GM23338 (cell line): ENCODE results near the gene DRC7. TPM values are rescaled to one million over a fixed set of nuclear protein-coding genes. Genes with fewer than 3 reads are reported as not detected.

Source experiments
- ATAC-seq: fragments of 200-7000 bp; cut with Tn5 transposase; 3 replicates; pipeline ENCODE4 v1.9.1; 2020
- DNase-seq: peaks from one replicate; pipeline ENCODE4 v3.0.0-alpha.2; 2015; ENCODE audit warnings: low spot score
- H2AFZ ChIP-seq: fragments of 200-600 bp; sonication (generic); 2 replicates; pipeline ENCODE4 v1.8.0; 2016; ENCODE audit warnings: antibody characterized with exemption, mild to moderate bottlenecking, moderate library complexity
- H3F3A ChIP-seq: fragments of 200-600 bp; sonication (generic); replicated peaks from 2 replicates; pipeline ENCODE4 v1.8.0; 2017; ENCODE audit warnings: antibody characterized with exemption, mixed run types, low read depth
- H3K27ac ChIP-seq: fragments of 200-600 bp; sonication (generic); 2 replicates; pipeline ENCODE4 v1.6.1; 2016; ENCODE audit warnings: low read depth
- H3K27me3 ChIP-seq: fragments of 200-600 bp; sonication (generic); 2 replicates; pipeline ENCODE4 v1.8.0; 2016; ENCODE audit warnings: mild to moderate bottlenecking, mixed run types, moderate library complexity; ENCODE audit not compliant: insufficient read depth
- H3K36me3 ChIP-seq: fragments of 200-600 bp; sonication (generic); 2 replicates; pipeline ENCODE4 v1.8.0; 2016; ENCODE audit warnings: mild to moderate bottlenecking; ENCODE audit not compliant: insufficient read depth
- H3K4me1 ChIP-seq: fragments of 200-600 bp; sonication (generic); 2 replicates; pipeline ENCODE4 v1.8.0; 2016; ENCODE audit warnings: mild to moderate bottlenecking, moderate library complexity; ENCODE audit not compliant: insufficient read depth
- H3K4me2 ChIP-seq: fragments of 200-600 bp; sonication (generic); 2 replicates; pipeline ENCODE4 v1.7.1; 2017; ENCODE audit warnings: mixed run types
- H3K4me3 ChIP-seq: fragments of 200-600 bp; sonication (generic); 2 replicates; pipeline ENCODE4 v1.6.1; 2016; ENCODE audit warnings: mixed run types
- H3K79me2 ChIP-seq: fragments of 200-600 bp; sonication (generic); replicated peaks from 2 replicates; pipeline ENCODE4 v1.8.0; 2017; ENCODE audit warnings: mild to moderate bottlenecking; ENCODE audit not compliant: insufficient read depth
- H3K9me2 ChIP-seq: fragments of 200-600 bp; sonication (generic); 2 replicates; pipeline ENCODE4 v1.8.0; 2017; ENCODE audit not compliant: insufficient read depth
- H4K20me1 ChIP-seq: fragments of 200-600 bp; sonication (generic); replicated peaks from 2 replicates; pipeline ENCODE4 v1.8.0; 2017; ENCODE audit warnings: mild to moderate bottlenecking; ENCODE audit not compliant: insufficient read depth
- H3K27ac Mint-ChIP-seq: 2 replicates; pipeline ENCODE4 v1.8.0; 2020; ENCODE audit warnings: inconsistent platforms, mild to moderate bottlenecking, moderate library complexity, mixed read lengths
- H3K27me3 Mint-ChIP-seq: 3 replicates; pipeline ENCODE4 v1.8.0; 2022; ENCODE audit warnings: low read depth, mild to moderate bottlenecking, moderate library complexity, mixed read lengths, inconsistent platforms; ENCODE audit not compliant: insufficient read depth, poor library complexity
- H3K36me3 Mint-ChIP-seq: 3 replicates; pipeline ENCODE4 v1.8.0; 2021; ENCODE audit warnings: low read depth, mild to moderate bottlenecking, inconsistent platforms, moderate library complexity, mixed read lengths
- H3K4me1 Mint-ChIP-seq: 3 replicates; pipeline ENCODE4 v1.8.0; 2020; ENCODE audit warnings: mild to moderate bottlenecking, inconsistent platforms, mixed read lengths
- H3K4me3 Mint-ChIP-seq: 3 replicates; pipeline ENCODE4 v1.8.0; 2021; ENCODE audit warnings: moderate library complexity, mild to moderate bottlenecking, inconsistent platforms, mixed read lengths
- H3K9me3 Mint-ChIP-seq: 3 replicates; pipeline ENCODE4 v1.8.0; 2020; ENCODE audit warnings: moderate library complexity, mild to moderate bottlenecking, inconsistent platforms, mixed read lengths
- CREB1 ChIP-seq: fragments of 250-450 bp; sonication (Bioruptor Pico); IDR thresholded peaks from 2 replicates; pipeline ENCODE4 v1.5.0; 2020; ENCODE audit warnings: low read depth, mild to moderate bottlenecking, moderate library complexity
- CTCF ChIP-seq, 2 experiments: fragments of 200-600 bp in 1 of 2; sonication (generic) in 1 of 2; conservative IDR thresholded peaks; 2 replicates each; pipeline versions ENCODE4 v1.5.1 to v1.6.1; 2016 to 2017; ENCODE audit warnings: antibody characterized with exemption in 2 of 2, low read depth in 2 of 2, mild to moderate bottlenecking in 2 of 2, moderate library complexity in 1 of 2
- ETS1 ChIP-seq: IDR thresholded peaks from 2 replicates; pipeline ENCODE4 v1.6.1; 2016; ENCODE audit warnings: antibody characterized with exemption
- EZH2 ChIP-seq: fragments of 200-600 bp; sonication (generic); IDR thresholded peaks from one replicate; pipeline ENCODE4 v1.8.0; 2017; ENCODE audit warnings: antibody characterized with exemption, mild to moderate bottlenecking, low read depth; ENCODE audit not compliant: unreplicated experiment
- EZH2phosphoT487 ChIP-seq: fragments of 200-600 bp; sonication (generic); IDR thresholded peaks from one replicate; pipeline ENCODE4 v1.8.1; 2018; ENCODE audit warnings: antibody characterized with exemption; ENCODE audit not compliant: unreplicated experiment
- JUNB ChIP-seq: IDR thresholded peaks from one replicate; pipeline ENCODE4 v1.6.1; 2016; ENCODE audit warnings: antibody characterized with exemption; ENCODE audit not compliant: unreplicated experiment
- NANOG ChIP-seq: IDR thresholded peaks from 2 replicates; pipeline ENCODE4 v1.6.1; 2016; ENCODE audit warnings: antibody characterized with exemption, borderline replicate concordance
- POLR2AphosphoS5 ChIP-seq: IDR thresholded peaks from 2 replicates; pipeline ENCODE4 v1.6.1; 2016; ENCODE audit warnings: antibody characterized with exemption, low read depth
- REST ChIP-seq: IDR thresholded peaks from one replicate; pipeline ENCODE4 v1.6.1; 2018; ENCODE audit warnings: antibody characterized with exemption; ENCODE audit not compliant: unreplicated experiment
- STAT1 ChIP-seq: IDR thresholded peaks from one replicate; pipeline ENCODE4 v1.6.1; 2016; ENCODE audit warnings: antibody characterized with exemption; ENCODE audit not compliant: unreplicated experiment
- ZNF114 ChIP-seq: fragments of 250-450 bp; sonication (Bioruptor Pico); IDR thresholded peaks from 2 replicates; pipeline ENCODE4 v1.5.0; 2020; ENCODE audit warnings: mild to moderate bottlenecking, moderate library complexity
- ZNF331 ChIP-seq: fragments of 250-450 bp; sonication (Bioruptor Pico); IDR thresholded peaks from 2 replicates; pipeline ENCODE4 v1.5.0; 2020; ENCODE audit warnings: low read depth, mild to moderate bottlenecking, moderate library complexity
- polyA plus RNA-seq: library from polyadenylated mRNA; unstranded; fragments of >200 nt; fragmentation: Nextera tagmentation; extraction: Ambion mirVana; gene quantifications from 2 replicates; pipeline ENCODE4 v1.2.1, GENCODE V29; 2016
- total RNA-seq: library from RNA; depleted of rRNA; stranded (reverse); fragments of >200 nt; shearing (Covaris generic); gene quantifications from 2 replicates; pipeline ENCODE4 v1.2.3, GENCODE V29; 2014

DRC7 gene
- total and polyA plus RNA-seq, 2 experiments from 2014 or later, result not detected

- TF ChIP-seq ZNF114 (CRISPR knock-in tag) (no peak), ETS1 (no peak), NANOG (no peak), EZH2 (no peak), CTCF (conservative IDR thresholded peaks at IDR 0.05; ENCODE audit: low read depth in 2 of 2) (no peak), REST (no peak), POLR2AphosphoS5 (no peak), CREB1 (CRISPR knock-in tag) (no peak), JUNB (no peak), STAT1 (no peak), EZH2phosphoT487 (no peak), ZNF331 (CRISPR knock-in tag) (no peak)
- Mint-ChIP-seq H3K9me3 (no peaks in the 10 kb centered on the region), H3K4me3 (no peak overlapping the region), H3K27ac (peak overlapping the region; percentile 77; the same call in 1 of the 2 replicates), H3K36me3 (peaks cover 15% of the 10 kb centered on the region; the same call in 2 of the 3 replicates), H3K27me3 (peaks cover 17% of the 10 kb centered on the region), H3K4me1 (peaks cover 29% of the 10 kb centered on the region)
- Histone ChIP-seq H2AFZ (no peak overlapping the region), H3K9me2 (no peaks in the 10 kb centered on the region), H3K4me2 (no peak overlapping the region), H3F3A (no peaks in the 10 kb centered on the region), H3K27ac (no peak overlapping the region), H3K36me3 (no peaks in the 10 kb centered on the region), H4K20me1 (no peaks in the 10 kb centered on the region), H3K79me2 (no peaks in the 10 kb centered on the region), H3K4me3 (no peak overlapping the region), H3K4me1 (no peaks in the 10 kb centered on the region; the same call in 1 of the 2 replicates), H3K27me3 (no peaks in the 10 kb centered on the region)
- DNase-seq, result peak; percentile 27
- no peak for ATAC-seq
These were observed 65.1 kb downstream of the DRC7 start for GRCh38 chr16:57759541-57760356.
